Colon (tissue), 2 donors: ENCODE data around the gene TVP23A.
"Not testable (repeated sequence)": the region's sequence is repeated elsewhere in the genome, so short reads cannot be mapped to it uniquely, and the experiment has no call there.

Source experiments
- FAIRE-seq: peaks from 2 replicates; lab custom pipeline; 2012; peaks lifted over from hg19 to GRCh38; lab: Jason Lieb, UNC
- donor health status: control.
- donor health status: control.

The TVP23A gene

DNA sequence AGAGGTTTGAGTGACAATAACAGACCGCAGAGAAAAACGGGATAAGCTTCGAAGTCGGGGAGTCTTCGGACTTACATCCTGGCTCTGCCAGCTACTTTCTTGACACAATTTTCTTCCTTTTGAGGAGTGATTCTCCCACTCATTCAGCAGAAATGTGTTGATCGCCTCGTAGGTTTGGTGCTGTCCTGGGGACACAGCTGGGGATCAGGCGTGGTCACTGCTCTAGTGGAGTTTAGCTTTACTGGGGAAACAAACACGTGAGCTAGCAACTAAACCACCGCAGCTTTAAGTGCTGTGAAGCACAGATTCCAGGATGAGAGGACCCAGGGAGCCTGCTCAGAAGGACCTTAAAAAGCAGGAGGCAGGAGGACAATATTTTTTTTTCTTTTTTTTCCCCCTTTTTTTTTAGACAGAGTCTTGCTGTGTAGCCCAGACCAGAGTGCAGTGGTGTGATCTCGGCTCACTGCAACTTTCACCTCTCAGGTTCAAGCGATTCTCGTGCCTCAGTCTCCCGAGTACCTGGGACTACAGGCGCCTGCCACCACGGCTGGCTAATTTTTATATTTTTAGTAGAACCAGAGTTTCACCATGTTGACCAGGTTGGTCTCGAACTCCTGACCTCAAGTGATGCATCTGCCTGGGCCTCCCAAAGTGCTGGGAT, 74.1 kb downstream of the TVP23A start:
- no peak for FAIRE-seq

DNA sequence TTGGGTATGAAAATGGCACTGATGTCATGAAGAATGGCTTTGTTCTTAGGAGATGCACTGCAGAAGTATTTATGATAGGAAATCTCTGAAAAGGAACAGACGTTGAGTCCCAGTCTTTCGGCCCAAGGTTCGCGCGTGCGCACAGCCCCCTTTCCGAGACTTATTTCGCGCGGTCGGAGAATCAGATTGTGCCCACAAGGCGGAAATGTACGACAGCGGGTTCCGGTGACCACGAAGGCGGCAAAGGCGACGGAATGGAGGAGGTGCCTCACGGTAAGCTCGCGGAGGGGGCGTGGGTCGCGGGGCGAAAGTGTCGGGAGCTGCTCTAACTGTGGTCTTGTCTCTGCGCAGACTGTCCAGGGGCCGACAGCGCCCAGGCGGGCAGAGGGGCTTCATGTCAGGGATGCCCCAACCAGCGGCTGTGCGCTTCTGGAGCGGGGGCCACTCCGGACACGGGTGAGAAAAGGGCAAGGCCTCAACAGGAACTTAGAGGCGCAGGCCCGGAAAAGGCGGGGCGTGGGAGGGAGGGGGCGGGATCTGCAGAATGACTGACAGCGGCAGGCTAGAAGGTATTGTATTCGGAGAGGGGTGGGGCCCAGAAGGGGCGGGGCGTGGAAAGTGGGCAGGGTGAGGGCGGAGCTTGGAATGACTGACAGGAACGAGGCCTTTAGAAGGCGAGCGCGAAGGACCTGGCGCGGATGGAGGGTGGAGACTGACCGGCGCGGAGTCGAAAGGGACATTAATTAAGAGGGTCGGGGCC, 74.8 kb downstream of the TVP23A start, which contains the start of gene NUBP1:
NUBP1 (plus strand) TSS at position 233 of the 760 bp plus-strand sequence; CDS start at position 255, 22 bp downstream.
- no peak for FAIRE-seq

DNA sequence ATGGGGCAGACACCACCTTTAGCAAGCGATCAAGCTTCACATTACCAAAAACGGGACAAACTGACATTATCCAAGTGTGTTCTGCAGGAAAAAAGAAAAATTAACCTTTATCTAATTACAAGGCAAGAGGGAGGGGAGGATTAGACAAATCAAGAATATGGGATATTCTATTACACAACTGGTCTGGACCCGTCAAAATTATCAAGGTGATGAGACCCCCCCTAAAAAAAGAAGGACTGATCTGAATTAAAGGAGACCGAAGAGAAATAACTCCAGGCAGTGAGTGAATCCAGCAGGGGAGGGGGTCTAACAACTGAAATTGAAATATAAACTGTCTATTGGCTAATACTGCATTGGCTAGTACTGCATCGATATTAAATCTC, 75.4 kb downstream of the TVP23A start:
- FAIRE-seq: no peak

DNA sequence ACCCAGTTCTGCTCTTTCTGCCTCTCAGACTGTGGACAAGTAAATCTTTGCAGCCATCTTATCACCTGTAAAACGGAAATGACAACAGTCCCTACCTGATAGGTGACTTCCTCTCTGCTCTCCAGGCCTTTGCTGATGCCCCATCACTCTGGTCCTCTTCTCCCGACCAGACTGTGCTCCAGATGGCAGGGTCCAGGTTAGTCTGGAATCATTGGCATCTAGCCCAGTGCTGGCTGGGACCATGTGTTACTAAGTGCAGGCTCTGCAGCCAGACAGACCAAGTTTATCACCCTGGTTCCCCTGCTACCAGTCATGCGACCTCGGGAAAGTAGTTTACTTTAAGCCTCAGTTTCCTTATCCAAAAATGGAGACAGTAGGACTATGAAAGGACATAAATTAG, 76.8 kb downstream of the TVP23A start:
- no peak for FAIRE-seq

DNA sequence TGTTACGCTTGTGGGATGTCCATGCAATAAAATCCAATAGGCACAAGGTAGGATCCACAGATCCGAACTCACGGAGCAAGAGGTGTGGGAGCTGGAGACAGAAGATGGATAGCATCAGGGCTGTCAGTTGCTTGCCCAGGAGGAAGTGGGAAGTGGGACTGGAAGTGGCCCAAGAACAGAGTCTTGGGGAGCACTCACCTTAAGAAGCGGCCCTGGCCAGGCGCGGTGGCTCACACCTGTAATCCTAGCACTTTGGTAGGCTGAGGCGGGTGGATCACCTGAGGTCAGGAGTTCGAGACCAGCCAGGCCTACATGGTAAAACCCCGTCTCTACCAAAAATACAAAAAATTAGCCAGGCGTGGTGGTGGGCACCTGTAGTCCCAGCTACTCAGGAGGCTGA, 77.3 kb downstream of the TVP23A start:
- FAIRE-seq: not testable (repeated sequence)

DNA sequence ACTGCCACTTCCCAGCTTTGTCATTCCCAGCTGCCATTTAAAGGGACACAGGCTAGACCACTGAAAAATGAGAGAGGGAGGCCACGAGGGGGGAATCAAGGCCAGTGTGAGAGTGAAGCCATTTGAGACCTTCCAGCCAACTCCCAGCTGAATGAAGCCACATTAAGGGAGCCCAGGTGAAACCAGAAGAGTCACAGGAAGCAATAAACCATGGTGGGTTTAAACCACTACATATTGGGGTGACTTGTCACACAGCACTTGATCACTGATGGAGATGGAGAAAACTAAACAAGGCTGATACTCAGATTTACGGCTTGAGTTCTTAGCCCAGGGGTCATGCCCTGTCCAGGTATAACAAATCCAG, 77.8 kb downstream of the TVP23A start:
- FAIRE-seq: no peak

DNA sequence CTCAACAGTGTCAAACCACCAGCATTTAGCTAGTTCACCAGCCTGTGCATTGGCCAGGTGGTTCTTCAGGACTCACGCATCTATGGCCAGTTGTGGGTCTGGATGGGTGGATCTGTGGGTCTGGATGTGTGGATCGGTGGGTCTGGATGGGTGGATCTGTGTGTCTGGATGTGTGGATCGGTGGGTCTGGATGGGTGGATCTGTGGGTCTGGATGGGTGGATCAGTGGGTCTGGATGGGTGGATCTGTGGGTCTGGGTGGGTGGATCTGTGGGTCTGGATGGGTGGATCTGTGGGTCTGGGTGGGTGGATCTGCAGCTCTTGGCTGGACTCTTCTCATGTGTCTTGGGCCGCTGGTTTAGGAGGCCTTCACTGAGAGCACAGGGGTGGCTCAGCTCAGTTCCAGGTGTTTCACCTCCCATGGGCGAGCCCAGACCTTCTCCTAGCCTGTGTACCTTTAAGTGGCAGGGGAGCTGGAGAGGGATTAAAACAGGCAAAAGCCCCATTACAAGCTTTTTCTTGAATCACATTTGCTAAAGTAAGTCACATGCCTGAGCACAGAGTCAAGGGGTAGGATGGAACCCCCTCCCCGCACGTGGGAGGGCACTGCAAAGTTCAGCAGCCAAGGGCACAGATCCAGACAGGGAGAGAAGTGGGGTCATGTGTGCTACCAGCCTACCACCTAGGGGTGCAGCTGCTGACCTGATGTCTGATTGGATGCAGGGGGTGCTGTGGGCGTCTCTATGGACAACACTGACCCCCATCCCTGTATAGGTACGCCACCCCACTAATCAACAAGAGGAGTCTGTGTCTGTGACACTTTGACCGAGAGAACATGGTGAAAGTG, 78.4 kb downstream of the TVP23A start:
- FAIRE-seq: no peak

DNA sequence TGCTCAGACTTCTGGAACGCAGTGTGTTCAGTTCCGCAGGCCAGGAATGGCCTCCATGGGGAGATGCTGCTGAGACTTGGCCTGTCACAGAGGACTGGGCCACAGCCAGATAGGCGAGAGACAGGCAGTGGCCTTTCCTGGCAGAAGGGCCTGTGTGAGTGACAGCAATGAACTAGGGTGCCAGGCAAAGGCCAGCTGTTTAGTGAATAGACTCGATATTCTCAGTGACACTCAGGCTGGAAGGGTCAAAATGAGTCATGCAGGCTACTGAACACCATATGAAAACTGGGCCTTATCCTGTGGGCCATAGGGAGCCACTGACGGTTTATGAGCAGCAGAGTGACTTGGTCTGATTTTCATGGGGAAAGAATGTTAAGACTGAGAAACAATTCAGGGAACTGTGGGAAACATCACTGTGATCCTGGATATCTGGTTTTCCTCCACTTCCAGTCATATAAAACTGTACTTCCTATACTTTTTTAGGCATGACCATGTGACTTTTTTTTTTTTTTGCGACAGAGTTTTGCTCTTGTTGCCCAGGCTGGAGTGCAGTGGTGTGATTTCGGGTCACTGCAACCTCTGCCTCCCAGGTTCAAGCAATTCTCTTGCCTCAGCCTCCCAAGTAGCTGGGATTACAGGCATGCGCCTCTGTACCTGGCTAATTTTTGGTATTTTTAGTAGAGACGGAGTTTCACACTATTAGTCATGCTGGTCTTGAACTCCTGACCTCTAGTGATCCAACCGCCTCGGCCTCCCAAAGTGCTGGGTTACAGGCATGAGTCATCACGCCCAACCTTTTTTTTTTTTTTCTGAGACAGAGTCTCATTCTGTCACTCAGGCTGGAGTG, 80.1 kb downstream of the TVP23A start:
- no peak for FAIRE-seq

DNA sequence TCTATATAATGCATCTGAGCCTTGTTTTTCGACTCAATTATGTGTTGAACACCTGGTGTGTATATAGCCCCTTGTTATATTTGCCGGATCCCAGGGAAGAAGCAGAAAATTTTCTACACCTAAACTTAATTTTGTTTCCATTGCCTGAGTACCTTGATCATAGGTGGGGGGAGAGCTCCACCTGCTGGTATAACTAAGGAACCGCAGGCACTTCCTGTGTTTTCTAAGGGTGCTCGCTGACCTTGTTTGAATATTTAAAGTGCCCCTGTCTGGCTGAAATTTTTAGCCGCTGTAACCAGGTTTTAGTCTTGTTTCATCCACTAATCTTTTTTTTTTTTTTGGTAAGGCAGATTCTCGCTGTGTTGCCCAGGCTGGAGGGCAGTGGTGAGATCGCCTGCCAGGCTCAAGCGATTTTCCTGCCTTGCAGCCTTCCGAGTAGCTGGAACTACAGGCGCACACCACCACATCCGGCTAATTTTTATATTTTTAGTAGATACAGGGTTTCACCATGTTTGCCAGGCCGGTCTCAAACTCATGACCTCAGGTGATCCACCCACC, 81.4 kb downstream of the TVP23A start:
- no peak for FAIRE-seq

DNA sequence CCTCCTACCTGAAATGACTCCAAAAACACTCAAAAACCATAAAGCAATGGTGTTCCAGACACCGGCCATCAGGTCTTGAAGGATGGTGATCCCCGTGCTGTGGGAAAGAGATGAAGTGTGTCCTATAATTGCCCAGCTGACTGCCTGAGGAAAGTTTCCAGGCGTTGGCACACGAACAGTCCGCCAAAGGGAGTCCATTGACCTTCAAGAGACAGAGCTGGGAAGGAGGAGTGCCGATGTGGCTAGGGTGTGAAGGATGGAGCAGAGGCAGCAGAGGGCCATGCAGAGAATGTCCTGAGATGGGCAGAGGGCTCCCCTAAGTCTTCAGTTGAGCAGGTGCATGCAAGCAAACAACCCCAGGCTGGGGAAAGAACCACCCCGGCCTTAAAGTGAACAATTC, 86.8 kb downstream of the TVP23A start:
- no peak for FAIRE-seq

DNA sequence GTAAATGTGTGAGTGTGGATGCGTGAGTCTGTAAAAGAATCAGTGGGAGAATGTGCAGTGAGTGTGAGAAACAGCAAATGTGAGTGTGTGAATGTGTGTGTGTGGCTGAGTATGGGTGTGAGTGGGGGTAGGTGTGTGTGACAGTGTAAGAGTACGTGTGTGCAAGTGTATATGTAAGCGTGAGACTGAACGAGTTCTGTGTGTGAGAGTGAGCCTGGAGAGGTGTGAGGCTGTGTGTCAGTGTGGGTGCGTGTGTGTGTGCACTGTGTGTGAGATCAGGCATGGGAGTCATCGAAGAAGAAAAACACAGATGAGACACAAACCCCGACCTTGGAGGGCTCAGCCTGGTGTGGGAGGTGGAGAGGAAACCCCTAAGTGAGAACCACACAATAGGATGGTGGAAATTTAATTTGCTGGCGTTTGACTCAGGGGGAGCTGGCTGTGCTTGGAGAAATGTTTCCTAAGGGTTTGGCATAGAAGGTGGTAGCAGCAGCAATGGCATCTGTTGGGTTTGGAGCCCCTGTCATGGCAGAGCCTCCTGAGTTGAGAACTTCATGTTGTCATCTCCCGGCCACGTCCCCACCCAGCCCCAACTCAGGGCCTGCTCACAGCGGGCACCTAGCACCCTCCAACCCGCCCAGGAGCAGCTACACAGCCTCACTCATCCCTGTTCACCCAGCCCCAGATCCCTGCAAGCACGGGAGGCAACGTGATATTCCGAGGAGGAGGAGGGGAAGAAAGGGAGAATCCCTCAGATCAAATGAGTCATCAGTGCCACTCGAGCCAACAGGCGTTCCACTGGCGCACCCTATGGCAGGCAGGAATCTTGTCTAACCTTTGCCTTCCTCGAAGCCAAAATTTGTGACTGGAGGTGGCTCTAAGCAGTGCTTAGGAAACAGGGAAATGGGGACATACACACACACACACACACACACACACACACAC, 89.2 kb downstream of the TVP23A start:
- FAIRE-seq: no peak

DNA sequence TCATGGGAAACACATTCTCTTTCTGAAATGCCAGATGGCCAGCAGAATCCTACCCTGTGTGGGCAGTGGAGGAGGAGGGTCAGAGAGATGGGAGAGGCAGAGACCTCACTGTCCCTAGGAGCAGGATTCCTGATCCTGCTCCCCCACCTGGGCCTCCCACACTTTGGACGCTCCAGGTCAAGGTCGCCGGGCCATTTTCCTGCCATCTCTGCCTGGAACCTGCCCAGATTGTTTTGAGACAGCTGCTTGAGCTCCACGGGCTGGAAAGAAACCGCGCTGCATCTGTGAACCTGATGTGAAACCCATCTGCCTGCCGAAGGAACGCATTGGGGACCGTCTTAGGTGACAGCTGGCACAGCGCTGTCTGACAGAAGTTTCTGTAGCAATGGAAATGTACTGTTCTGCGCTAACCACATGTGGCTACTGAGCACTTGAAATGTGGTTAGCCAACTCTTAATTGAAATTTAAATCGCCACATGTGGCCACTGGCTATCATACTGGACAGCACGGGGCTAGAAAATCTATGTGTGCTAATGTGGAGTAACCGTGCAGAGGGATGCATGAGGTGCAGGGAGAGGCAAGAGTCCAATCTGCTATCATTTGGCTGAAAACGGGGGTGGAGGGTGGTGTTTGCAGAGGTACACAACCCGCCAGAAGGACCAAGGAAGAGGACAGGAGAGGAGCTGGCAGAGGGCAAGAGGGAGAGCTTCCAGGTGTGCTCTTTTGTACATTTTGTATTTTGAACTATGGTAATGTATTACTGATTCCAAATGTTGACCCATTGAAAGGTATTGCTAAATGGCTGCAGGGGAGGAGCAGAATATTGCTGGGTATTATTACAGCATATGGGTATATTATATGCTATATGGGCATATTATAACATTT, 90.3 kb downstream of the TVP23A start:
- no peak for FAIRE-seq
